B cell (primary cell): Measurements from ENCODE around the gene PDGFRB. TPM values are rescaled to one million over a fixed set of nuclear protein-coding genes. Genes with fewer than 3 reads are reported as not detected.

Experiments used
- ATAC-seq: fragments of 200-7000 bp; cut with Tn5 transposase; one replicate; pipeline ENCODE4 v1.10.0; 2021; ENCODE audit warnings: low read depth, mild to moderate bottlenecking, moderate number of reproducible peaks, moderate library complexity
- CTCF ChIA-PET: fragments of 350-600 bp; sonication (Branson Sonifier 250); formaldehyde crosslinking; loops from one replicate; lab custom pipeline; 2021; ENCODE audit warnings: antibody characterized with exemption, inconsistent platforms; lab: Charles Lee
- POLR2A ChIA-PET: fragments of 350-600 bp; sonication (Branson Sonifier 250); formaldehyde crosslinking; loops from one replicate; lab custom pipeline; 2021; ENCODE audit warnings: antibody characterized with exemption; lab: Charles Lee
- DNase-seq: peaks from one replicate; pipeline ENCODE4 v3.0.0; 2013
- H2AFZ ChIP-seq: 2 replicates; pipeline ENCODE4 v1.6.1; 2012; ENCODE audit warnings: mild to moderate bottlenecking, low read depth, low read length; ENCODE audit not compliant: insufficient read depth, poor library complexity, severe bottlenecking
- H3K27ac ChIP-seq, 2 donors: 1 replicate in 1 of 2; 2 replicates in 1 of 2; pipeline ENCODE4 v1.5.1; 2012 to 2013; ENCODE audit warnings: low read length in 2 of 2, mild to moderate bottlenecking in 2 of 2, moderate library complexity in 1 of 2
- H3K27me3 ChIP-seq, 4 experiments: fragments of 200-600 bp in 1 of 4; sonication (generic) in 1 of 4; replicated peaks in 1 of 4; 1 replicate in 2 of 4; 2 replicates in 2 of 4; pipeline versions ENCODE4 v1.6.1 to v1.7.0; 2013 to 2016; ENCODE audit warnings: low read length in 3 of 4, mild to moderate bottlenecking in 2 of 4, mixed read lengths in 1 of 4, moderate library complexity in 1 of 4; ENCODE audit not compliant: insufficient read depth in 4 of 4, control insufficient read depth in 3 of 4; ENCODE audit errors: control extremely low read depth in 1 of 4
- H3K36me3 ChIP-seq, 2 experiments: replicated peaks in 1 of 2; 1 replicate in 1 of 2; 2 replicates in 1 of 2; pipeline versions ENCODE4 v1.6.1 to v1.7.1; 2013; ENCODE audit warnings: low read length in 1 of 2; ENCODE audit not compliant: insufficient read depth in 2 of 2, control insufficient read depth in 1 of 2; ENCODE audit errors: control extremely low read depth in 1 of 2, extremely low read depth in 1 of 2
- H3K4me1 ChIP-seq, 2 donors: fragments of 200-600 bp in 1 of 2; sonication (generic) in 1 of 2; 1 replicate in 1 of 2; 2 replicates in 1 of 2; pipeline versions ENCODE4 v1.5.1 to v1.6.1; 2013 to 2017; ENCODE audit warnings: low read length in 2 of 2; ENCODE audit not compliant: control insufficient read depth in 2 of 2, insufficient read depth in 2 of 2
- H3K4me2 ChIP-seq: replicated peaks from 2 replicates; pipeline ENCODE3; 2012; ENCODE audit warnings: mild to moderate bottlenecking, low read depth, low read length; ENCODE audit not compliant: poor library complexity, severe bottlenecking
- H3K4me3 ChIP-seq, 5 experiments: fragments of 200-600 bp in 1 of 5; sonication (generic) in 1 of 5; 1 replicate in 3 of 5; 2 replicates in 2 of 5; pipeline versions ENCODE4 v1.5.1 to v1.7.0; 2011 to 2016; ENCODE audit warnings: low read length in 4 of 5, mild to moderate bottlenecking in 4 of 5, low read depth in 2 of 5, control low read depth in 1 of 5, moderate library complexity in 1 of 5; ENCODE audit not compliant: insufficient read depth in 1 of 5; ENCODE audit errors: control extremely low read depth in 1 of 5, extremely low read depth in 1 of 5
- H3K79me2 ChIP-seq: fragments of 200-600 bp; sonication (generic); one replicate; pipeline ENCODE4 v1.6.0; 2016; ENCODE audit warnings: low read length; ENCODE audit not compliant: control insufficient read depth, insufficient read depth
- H3K9ac ChIP-seq: fragments of 200-600 bp; sonication (generic); 2 replicates; pipeline ENCODE4 v1.6.1; 2017; ENCODE audit warnings: mild to moderate bottlenecking, low read length, moderate library complexity
- H3K9me3 ChIP-seq, 3 donors: one replicate each; pipeline versions ENCODE4 v1.6.1 to v1.7.1; 2013; ENCODE audit warnings: low read length in 2 of 3; ENCODE audit not compliant: control insufficient read depth in 2 of 3, insufficient read depth in 1 of 3; ENCODE audit errors: control extremely low read depth in 1 of 3
- H4K20me1 ChIP-seq: 2 replicates; pipeline ENCODE4 v1.6.0; 2012; ENCODE audit warnings: mild to moderate bottlenecking, low read length; ENCODE audit not compliant: insufficient read depth, control insufficient read depth, poor library complexity, severe bottlenecking
- H3K27ac Mint-ChIP-seq: one replicate; pipeline ENCODE4 v1.8.0; 2021; ENCODE audit warnings: mixed read lengths
- H3K27me3 Mint-ChIP-seq: one replicate; pipeline ENCODE4 v1.8.0; 2021; ENCODE audit warnings: mixed read lengths
- H3K4me1 Mint-ChIP-seq: one replicate; pipeline ENCODE4 v1.8.0; 2021; ENCODE audit warnings: mixed read lengths
- H3K4me3 Mint-ChIP-seq: one replicate; pipeline ENCODE4 v1.8.0; 2021; ENCODE audit warnings: mixed read lengths
- H3K9me3 Mint-ChIP-seq: one replicate; pipeline ENCODE4 v1.8.0; 2022; ENCODE audit warnings: mixed read lengths; ENCODE audit not compliant: insufficient read depth
- CTCF ChIP-seq: fragments of 200-600 bp; IDR thresholded peaks from one replicate; pipeline ENCODE4 v1.8.0; 2022; ENCODE audit warnings: antibody characterized with exemption, mild to moderate bottlenecking
- EZH2 ChIP-seq: IDR thresholded peaks from 2 replicates; pipeline ENCODE4 v1.6.1; 2012; ENCODE audit warnings: borderline replicate concordance, low read depth, mild to moderate bottlenecking, moderate library complexity, low read length; ENCODE audit not compliant: insufficient read depth, poor library complexity, severe bottlenecking
- WGBS: methylation state at CpG from one replicate; pipeline ENCODE4 v1.1.5; 2013; ENCODE audit warnings: missing lambda C conversion rate; ENCODE audit not compliant: insufficient coverage; 5-methylcytosine and 5-hydroxymethylcytosine counted together
- intact Hi-C: fragments of 100-400 bp; cut with micrococcal nuclease; formaldehyde crosslinking; loops from one replicate; pipeline ENCODE4 v1.10.0; 2022
- polyA plus RNA-seq: library from polyadenylated mRNA; depleted of rRNA; stranded (reverse); fragments of >200 nt; gene quantifications from 2 replicates; pipeline ENCODE4 v1.2.3, GENCODE V29; 2012
- total RNA-seq, 2 donors: library from RNA; stranded (reverse); fragments of 120-200 nt in 1 of 2; gene quantifications; 1 replicate in 1 of 2; 2 replicates in 1 of 2; pipeline versions ENCODE4 v1.2.3 to v1.2.4, GENCODE V29; 2013 to 2022

Gene PDGFRB
- total and polyA plus RNA-seq, 2 donors (not counting 1 experiment from before 2014, with no cell fraction given) = 0.42 to 3.6 TPM

- Histone ChIP-seq H3K4me2 (no peak overlapping the region), H3K4me1 (peaks cover 0 to 6% of the 10 kb centered on the region in 2 donors), H4K20me1 (no peaks in the 10 kb centered on the region), H3K79me2 (no peaks in the 10 kb centered on the region), H3K4me3 (no peak overlapping the region), H3K9me3 (no peaks in the 10 kb centered on the region), H3K27me3 (no peaks in the 10 kb centered on the region), H3K36me3 (no peaks in the 10 kb centered on the region), H2AFZ (no peak overlapping the region), H3K9ac (no peak overlapping the region), H3K27ac (no peak overlapping the region)
- intact Hi-C loops = no loop called here
- ChIA-PET CTCF (no interaction called here), POLR2A (no interaction called here)
- no peak overlapping the region for H3K27ac Mint-ChIP-seq
- no peaks in the 10 kb centered on the region for H3K9me3 Mint-ChIP-seq
- 80% methylated on average over 2 of the region's 4 CpGs for WGBS
- H3K4me3 Mint-ChIP-seq = no peak overlapping the region
- TF ChIP-seq EZH2 (no peak), CTCF (no peak)
- peaks cover 9% of the 10 kb centered on the region for H3K27me3 Mint-ChIP-seq
- DNase-seq (no peak), ATAC-seq (no peak)
- peaks cover 8% of the 10 kb centered on the region for H3K4me1 Mint-ChIP-seq
These were observed 48.8 kb downstream of the PDGFRB start for GRCh38 chr5:150106674-150107426.

DNA sequence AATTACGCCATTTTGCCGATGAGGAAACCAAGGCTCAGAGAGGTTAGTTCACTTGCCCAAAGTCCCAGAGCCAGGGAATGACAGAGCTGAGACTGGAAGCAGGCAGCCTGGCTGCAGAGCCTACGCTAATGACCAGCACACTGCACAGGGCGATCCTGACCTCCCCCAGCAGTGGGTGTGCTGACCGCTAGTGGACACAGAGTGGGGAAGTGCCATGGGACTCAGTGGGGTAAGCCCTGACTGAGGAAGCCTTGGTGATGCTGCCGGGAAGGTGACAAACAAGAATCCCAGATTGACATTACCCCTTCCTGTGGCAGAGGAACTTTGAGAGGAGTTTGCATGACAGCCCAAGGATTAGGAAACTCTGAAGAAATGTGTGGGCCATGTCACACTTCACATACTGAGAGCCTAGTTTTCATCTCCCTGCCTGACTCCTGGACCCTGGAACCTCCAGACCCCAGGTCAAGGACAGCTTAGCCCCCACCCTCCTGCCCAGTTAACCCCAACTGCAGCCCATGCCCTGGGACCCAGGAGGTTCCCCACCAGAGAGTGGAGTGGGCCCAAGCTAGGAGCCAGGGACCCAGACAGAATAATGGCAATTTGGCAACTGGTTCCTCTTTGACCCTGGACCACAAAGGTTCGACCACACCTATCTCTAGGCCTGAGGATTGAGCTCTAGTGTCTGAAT is 49.6 kb downstream of the PDGFRB start:
- TF ChIP-seq EZH2 (no peak), CTCF (no peak)
- Mint-ChIP-seq H3K4me1 (peaks cover 8% of the 10 kb centered on the region), H3K9me3 (no peaks in the 10 kb centered on the region), H3K27me3 (peaks cover 3% of the 10 kb centered on the region), H3K27ac (no peak overlapping the region), H3K4me3 (no peak overlapping the region)
- H3K4me1 ChIP-seq = peaks cover 0 to 6% of the 10 kb centered on the region in 2 donors
- no peaks in the 10 kb centered on the region for H3K9me3 ChIP-seq
- ChIA-PET POLR2A (no interaction called here), CTCF (no interaction called here)
- intact Hi-C loops = no loop called here
- H3K4me2 ChIP-seq = no peak overlapping the region
- H3K27ac ChIP-seq = no peak overlapping the region
- H3K27me3 ChIP-seq = no peaks in the 10 kb centered on the region
- H3K4me3 ChIP-seq = no peak overlapping the region
- 100% methylated on average over 6 of the region's 7 CpGs for WGBS
- H3K36me3 ChIP-seq = no peaks in the 10 kb centered on the region
- H3K9ac ChIP-seq = no peak overlapping the region
- H4K20me1 ChIP-seq = no peaks in the 10 kb centered on the region
- no peaks in the 10 kb centered on the region for H3K79me2 ChIP-seq
- DNase-seq = no peak
- no peak overlapping the region for H2AFZ ChIP-seq
- no peak for ATAC-seq
